NCI-H446 (cell line): ENCODE data around the gene TUBA1B.

Experiments used
- DNase-seq, 2 experiments: peaks; one replicate each; lab custom pipeline; 2025; lab: John Stamatoyannopoulos, UW

The TUBA1B gene

DNA sequence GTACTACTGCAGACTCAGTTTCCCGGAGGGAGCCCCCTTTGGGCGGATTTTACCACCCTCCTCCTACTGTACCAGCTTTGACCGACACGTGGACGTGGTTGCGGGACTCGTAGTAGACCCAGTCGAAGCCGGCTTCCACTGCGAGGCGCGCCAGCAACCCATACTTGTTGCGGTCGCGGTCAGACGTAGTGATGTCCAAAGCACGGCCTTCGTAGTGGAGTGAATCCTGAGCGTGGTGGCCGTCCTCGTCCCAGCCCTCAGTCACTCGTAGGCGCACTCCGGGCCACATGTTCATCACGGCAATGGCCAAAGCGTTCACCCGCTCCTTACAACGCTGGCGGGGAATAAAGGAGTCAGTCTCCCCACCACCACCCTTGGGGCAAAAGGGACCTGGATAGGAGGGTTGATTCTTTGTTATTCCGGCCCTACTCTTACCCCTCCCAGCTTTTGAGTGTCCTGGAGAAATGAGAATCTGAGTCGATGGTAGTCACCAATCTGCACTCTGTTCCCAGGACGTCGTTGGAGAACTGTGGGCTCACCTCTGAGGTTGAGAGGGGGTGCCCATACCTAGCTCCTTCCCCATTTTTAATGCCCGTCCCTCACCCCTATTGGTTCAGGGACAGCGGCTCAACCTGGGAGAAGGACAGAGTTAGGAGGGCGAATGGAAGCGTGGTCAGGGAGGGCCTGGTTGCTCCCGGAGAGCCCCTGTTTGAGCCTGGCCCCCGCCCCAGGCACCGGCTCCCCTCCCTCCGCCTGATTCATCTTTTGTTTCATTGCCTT lies 39.9 kb downstream of the TUBA1B start:
- no peak for DNase-seq

DNA sequence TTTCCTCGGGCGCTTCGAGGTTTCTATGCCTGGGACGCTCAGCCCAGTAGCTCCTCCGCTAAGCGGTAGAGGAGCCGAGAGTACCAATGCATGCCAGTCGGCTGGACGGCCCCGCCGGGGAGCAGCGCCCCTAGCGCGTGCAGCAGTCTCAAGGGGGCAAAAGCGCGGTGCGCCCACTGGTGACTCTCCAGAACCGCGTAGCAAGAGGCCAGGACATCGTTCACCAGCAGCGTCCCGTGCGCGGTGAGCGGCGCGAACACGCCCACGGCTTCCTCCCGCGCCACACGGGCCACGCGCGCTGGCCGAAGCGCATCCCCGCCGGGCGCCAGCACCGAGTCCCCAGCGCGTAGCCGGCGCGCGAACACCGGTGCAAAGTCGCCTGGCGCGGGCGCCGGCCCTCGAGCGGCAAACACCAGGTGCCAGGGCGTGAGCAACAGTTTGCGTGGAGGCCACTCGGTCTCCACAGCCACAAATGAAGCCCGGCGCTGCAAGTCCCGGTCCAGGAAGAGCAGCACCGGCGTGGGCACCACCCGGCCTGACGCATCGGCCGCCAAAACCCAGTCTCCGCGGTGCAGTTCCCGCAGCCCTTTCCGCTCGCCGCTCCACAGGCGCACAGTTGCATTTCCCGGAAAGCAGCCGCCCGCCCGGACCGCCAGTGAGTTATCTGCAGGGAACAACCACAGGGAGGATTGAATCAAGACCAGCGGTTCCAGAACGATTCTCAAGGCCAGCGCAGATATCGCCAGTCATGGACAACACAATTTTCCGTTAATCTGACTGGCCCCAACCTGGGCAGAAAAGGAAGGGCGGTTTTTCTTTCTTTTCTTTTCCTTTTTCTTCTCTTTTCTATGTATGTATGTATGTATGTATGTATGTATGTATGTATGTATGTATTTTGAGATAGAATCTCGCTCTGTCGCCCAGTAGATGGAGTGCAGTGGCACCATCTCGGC lies 41.1 kb downstream of the TUBA1B start:
- no peak for DNase-seq

DNA sequence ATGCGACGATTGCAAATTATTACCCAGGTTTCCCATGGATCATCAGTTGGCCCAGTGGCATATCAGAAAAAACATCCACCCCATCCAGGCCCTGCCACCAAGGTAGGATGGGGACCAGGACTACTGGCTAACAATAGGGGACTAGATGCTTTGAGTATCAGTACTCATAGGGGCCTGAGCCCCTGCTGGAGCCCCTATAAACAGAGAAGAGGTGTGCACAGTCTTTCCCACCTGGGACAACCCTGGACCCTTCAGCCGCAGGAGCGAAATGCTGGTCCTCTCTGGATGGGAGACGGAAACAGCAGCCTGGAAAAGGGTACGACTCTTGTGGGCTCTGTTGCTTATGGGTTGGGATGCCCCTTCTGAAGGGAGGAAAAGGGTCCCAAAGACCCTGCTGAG lies 42.3 kb downstream of the TUBA1B start:
- no peak for DNase-seq

DNA sequence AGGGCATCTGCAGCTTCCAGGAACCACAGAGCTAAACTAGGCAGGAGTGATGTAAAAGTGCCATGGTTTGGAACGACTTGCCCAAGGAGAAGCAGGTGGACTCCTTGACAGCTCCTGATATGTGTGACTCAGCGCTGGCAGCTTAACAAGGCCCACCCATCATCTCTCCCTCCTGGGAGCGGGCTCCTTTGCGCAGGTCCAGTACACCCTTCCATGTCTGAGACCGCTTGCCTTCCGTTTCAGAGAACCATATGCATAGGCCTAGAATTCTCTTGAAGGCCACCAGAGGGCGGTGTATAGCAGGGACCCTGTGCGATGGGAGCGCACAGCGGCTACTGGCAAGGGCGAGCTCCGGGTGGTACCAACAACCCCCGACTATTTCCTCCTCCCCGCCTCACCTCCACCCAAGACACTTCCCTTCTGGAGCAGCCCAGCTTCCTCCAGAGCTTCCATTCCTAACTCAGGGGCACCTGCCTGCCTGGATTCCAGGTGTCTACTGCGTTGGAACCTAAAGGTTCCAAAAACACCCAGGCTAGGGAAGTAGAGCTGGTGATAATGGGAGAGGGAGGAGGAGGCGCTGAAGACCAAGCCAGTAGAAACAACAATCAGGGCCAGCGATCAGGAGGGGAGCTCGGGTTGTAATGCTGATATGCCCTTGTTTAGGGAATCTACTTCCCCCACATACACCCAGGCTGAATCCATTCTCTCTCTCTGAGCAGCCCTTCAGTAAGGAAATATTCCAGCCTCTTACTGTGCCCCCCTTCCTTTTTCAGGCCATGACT lies 42.9 kb downstream of the TUBA1B start:
- peak; percentile 66 to 91 for DNase-seq

DNA sequence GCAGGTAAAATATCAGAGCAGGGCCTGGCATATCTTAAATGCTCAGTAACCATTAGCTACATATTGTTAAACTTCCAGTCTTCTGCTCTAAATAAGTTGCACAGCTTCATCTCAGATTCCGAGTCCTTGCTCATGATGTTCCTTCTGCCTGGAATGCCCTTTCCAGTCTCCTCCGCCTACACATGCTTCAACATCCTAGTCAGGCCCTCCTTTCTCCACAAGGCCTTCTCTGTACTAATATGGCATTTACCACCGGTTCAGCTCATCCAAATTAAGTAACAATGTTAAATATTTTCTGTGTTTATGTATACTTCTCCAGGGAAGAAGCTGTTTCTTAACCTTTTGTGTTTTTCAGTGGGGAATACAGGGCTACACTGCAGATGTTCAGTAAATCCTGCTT lies 45.1 kb downstream of the TUBA1B start:
- DNase-seq = no peak

DNA sequence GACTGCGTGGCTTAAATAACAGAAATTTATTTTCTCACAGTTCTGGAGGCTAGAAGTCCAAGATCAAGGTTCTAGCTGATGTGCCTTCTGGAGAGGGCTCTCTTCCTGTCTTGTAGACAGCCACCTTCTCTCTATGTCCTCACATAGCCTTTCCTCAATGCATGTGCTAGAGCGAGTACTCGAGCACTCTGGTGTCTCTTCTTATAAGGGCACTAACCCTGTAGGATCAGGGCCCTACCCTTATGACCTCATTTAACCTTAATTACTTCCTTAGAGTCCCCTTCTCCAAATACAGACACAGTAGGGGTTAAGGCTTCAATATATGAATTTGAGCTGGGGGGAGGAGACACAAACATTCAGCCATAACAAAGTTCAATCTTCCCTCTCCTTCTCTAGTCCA lies 46.8 kb downstream of the TUBA1B start:
- DNase-seq = no peak

DNA sequence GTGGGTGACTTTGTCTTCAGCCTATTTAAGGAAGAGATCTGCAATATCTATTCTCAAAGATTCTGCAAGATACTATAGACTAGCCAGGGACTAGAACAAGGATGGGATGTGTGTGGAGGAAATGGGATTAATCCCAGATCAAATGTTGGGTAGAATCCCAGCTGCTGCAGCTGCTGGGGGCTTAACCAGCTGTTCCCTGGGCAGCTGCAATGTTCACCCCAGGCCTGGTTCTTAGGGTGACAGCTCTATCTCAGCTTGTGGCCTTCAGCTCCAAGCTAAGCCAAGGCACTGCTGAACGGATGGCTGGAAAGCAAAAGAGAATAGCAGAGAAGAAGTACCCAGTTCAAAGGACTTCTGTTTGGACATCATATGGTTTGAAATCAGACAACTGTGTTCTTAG lies 51.4 kb downstream of the TUBA1B start:
- DNase-seq = no peak
